ENCODE results near the gene LRRN2. TPM values are rescaled to one million over a fixed set of nuclear protein-coding genes. Genes with fewer than 3 reads are reported as not detected.

LRRN2 gene
- polyA plus RNA-seq, 1 donor from 2014 or later = 3.3 TPM

- Histone ChIP-seq H2AFZ (ENCODE audit: low read depth, low read length) (no peak overlapping the region), H3K4me3 (ENCODE audit: low read length) (no peak overlapping the region), H4K20me1 (ENCODE audit: insufficient read depth) (no peaks in the 10 kb centered on the region), H3K9me2 (ENCODE audit: insufficient read depth, low read length) (no peaks in the 10 kb centered on the region), H3K9ac (ENCODE audit: low read length) (no peak overlapping the region), H3K27ac (ENCODE audit: low read length) (no peak overlapping the region), H3K79me2 (replicated peaks; ENCODE audit: insufficient read depth, low read length) (peaks cover 14% of the 10 kb centered on the region), H3K27me3 (ENCODE audit: insufficient read depth, low read depth, low read length) (no peaks in the 10 kb centered on the region), H3K9me3 (ENCODE audit: low read length) (no peaks in the 10 kb centered on the region), H3F3A (ENCODE audit: insufficient read depth, low read length, poor library complexity, severe bottlenecking) (no peaks in the 10 kb centered on the region), H3K36me3 (ENCODE audit: insufficient read depth, low read length) (no peaks in the 10 kb centered on the region), H3K4me2 (ENCODE audit: low read length) (no peak overlapping the region)
- TF ChIP-seq EP300 (conservative IDR thresholded peaks at IDR 0.05; ENCODE audit: poor library complexity, severe bottlenecking) = no peak
- TF ChIP-seq REST (IDR thresholded peaks at IDR 0.05; ENCODE audit: borderline replicate concordance) = no peak
- no peak for TF ChIP-seq CTCF (IDR thresholded peaks at IDR 0.05; ENCODE audit: poor library complexity, severe bottlenecking)
- TF ChIP-seq RAD21 (conservative IDR thresholded peaks at IDR 0.05) = no peak
- TF ChIP-seq EZH2 (IDR thresholded peaks at IDR 0.05; ENCODE audit: borderline replicate concordance, insufficient read depth, low read length, poor library complexity, severe bottlenecking) = no peak
- TF ChIP-seq TAF1 (IDR thresholded peaks at IDR 0.05; ENCODE audit: low read depth) = no peak
- no peak for TF ChIP-seq POLR2AphosphoS5 (IDR thresholded peaks at IDR 0.05)
- no peak for TF ChIP-seq MXI1 (conservative IDR thresholded peaks at IDR 0.05; ENCODE audit: poor library complexity, severe bottlenecking)
- TF ChIP-seq SMC3 (conservative IDR thresholded peaks at IDR 0.05; ENCODE audit: poor library complexity) = no peak
Observed at GRCh38 chr1:204680461-204680860, 5.1 kb downstream of the LRRN2 start.

- no peaks in the 10 kb centered on the region for H3K27me3 ChIP-seq (ENCODE audit: insufficient read depth, low read depth, low read length)
- no peak overlapping the region for H3K27ac ChIP-seq (ENCODE audit: low read length)
- TF ChIP-seq RAD21 (conservative IDR thresholded peaks at IDR 0.05) (no peak), MXI1 (conservative IDR thresholded peaks at IDR 0.05; ENCODE audit: poor library complexity, severe bottlenecking) (no peak), REST (IDR thresholded peaks at IDR 0.05; ENCODE audit: borderline replicate concordance) (no peak), CTCF (IDR thresholded peaks at IDR 0.05; ENCODE audit: poor library complexity, severe bottlenecking) (no peak), EP300 (conservative IDR thresholded peaks at IDR 0.05; ENCODE audit: poor library complexity, severe bottlenecking) (no peak), EZH2 (IDR thresholded peaks at IDR 0.05; ENCODE audit: borderline replicate concordance, insufficient read depth, low read length, poor library complexity, severe bottlenecking) (no peak), TAF1 (IDR thresholded peaks at IDR 0.05; ENCODE audit: low read depth) (no peak), SMC3 (conservative IDR thresholded peaks at IDR 0.05; ENCODE audit: poor library complexity) (no peak)
- no peaks in the 10 kb centered on the region for H3F3A ChIP-seq (ENCODE audit: insufficient read depth, low read length, poor library complexity, severe bottlenecking)
- H3K36me3 ChIP-seq (ENCODE audit: insufficient read depth, low read length) = no peaks in the 10 kb centered on the region
- H3K79me2 ChIP-seq (replicated peaks; ENCODE audit: insufficient read depth, low read length) = peaks cover 14% of the 10 kb centered on the region
- no peaks in the 10 kb centered on the region for H3K9me2 ChIP-seq (ENCODE audit: insufficient read depth, low read length)
- no peak overlapping the region for H3K9ac ChIP-seq (ENCODE audit: low read length)
- H4K20me1 ChIP-seq (ENCODE audit: insufficient read depth) = no peaks in the 10 kb centered on the region
- no peak overlapping the region for H2AFZ ChIP-seq (ENCODE audit: low read depth, low read length)
- no peak overlapping the region for H3K4me3 ChIP-seq (ENCODE audit: low read length)
- no peak overlapping the region for H3K4me2 ChIP-seq (ENCODE audit: low read length)
- H3K9me3 ChIP-seq (ENCODE audit: low read length) = no peaks in the 10 kb centered on the region
Observed at GRCh38 chr1:204680051-204680450, 5.5 kb downstream of the LRRN2 start.
